ENCODE measurements around the gene CIT.

Gene CIT

DNA sequence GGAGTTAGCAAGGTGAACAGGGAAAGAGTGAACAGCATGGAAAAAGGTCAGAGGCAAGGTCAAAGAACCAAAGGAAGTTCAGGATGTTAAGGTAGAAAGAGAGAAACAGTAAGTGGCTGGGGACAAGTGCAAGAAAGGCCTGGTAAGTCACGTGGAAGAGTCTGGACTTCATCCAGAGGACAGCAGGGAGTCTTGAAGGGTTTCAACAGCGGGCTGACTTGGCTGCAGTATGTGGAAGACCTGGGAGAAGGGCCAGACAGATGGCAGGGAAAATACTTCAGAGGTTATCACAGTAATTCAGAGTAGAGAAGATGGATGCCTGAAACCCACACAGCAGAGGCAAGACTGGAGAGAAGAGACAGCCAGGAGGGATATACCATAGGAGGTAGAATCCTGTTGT, 34.0 kb downstream of the CIT start:
- no peak for DNase-seq

GRCh38 chr12:119842380-119842779, 34.7 kb downstream of the CIT start:
- no peak for DNase-seq

- no peak for DNase-seq
Measured at GRCh38 chr12:119841433-119842210, 35.5 kb downstream of the CIT start.

DNA sequence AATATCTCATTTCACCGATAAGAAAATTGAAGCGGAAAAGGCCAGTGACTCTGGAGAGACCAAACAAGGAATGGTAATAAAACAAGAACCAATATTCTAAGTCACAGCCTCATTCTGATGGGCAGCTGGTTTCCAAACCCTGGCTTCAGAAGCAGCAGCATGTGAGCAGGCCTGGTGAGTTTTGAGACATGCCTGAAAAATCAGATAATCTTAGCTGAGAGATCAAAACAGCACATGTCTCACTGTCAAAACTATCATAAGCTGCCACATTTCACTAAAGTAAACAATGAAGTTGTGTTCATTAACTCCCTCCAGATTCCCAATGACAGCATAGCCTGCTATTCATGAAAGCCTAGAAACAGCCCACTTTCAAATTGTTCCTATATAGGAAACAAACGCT, 36.5 kb downstream of the CIT start:
- no peak for DNase-seq

DNA sequence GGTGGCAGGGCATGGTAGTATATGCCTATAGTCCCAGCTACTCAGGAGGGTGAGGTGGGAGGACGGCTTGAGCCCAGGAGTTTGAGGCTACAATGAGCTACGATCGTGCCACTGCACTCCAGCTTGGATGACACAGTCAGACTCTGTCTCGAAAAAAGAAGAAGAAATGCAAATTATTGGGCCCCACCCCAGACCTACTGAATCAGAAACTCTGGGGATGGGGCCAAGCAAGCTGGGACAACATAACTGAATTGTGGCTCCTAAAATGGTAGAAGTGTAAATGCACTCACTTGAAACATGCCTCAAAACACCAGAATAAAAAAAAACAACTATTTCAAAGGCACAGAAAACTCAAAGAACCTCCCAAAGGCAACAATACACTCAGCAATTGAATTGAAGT, 37.0 kb downstream of the CIT start:
- no peak for DNase-seq

DNA sequence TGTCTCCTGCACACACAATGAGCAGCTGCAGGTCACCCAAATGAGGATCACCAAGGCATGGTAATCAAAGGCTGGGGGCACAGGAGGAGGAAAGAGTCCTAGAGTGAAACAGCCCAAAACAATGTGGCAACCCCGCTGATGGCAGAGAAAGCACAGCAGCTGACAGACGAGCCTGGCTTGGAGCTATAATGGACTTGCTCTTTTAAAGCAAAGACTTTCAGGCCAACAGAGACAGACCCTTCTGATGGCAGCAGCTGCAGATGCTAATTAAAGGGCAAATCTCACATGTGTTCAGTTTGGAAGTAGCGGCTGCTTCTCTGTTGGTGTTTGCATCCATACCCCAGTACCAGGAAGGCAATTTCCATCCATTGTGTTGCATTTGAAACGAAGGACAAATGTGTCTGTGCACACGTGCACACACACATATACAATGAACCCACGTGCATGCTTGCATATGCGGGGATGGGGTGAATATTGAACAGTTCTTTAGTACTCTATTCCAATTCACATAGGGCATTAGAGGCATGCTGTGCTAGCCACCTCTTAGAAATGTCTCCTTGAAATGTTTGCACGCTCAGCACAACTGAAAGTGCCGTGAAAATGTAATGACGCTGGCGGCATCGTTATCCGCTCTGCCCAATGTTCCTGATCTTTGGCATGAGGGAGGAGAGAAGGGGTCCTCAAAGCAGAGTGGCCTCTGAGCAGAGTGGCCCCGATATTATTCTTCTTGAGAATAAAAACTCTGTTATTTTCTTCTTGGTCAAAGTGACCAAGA, 38.1 kb downstream of the CIT start:
- no peak for DNase-seq

DNA sequence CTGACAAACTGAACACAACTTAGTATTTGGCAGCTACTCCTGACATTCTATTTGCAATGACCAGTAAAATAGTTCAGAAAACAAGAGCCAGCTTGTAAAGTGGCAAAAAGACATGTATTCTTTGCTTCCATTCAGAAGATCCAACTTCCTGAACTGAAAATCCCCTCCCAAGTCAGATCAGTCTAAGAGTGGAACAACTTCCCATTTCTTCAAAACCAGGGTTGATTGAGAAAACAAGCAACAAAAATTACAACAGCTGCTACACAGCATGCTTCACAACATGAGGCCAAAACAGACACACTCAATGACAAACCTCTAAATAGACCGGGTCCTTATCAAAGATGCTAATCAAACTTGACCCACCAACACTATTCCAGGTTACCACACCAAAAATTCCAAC, 40.3 kb downstream of the CIT start:
- DNase-seq = no peak

DNA sequence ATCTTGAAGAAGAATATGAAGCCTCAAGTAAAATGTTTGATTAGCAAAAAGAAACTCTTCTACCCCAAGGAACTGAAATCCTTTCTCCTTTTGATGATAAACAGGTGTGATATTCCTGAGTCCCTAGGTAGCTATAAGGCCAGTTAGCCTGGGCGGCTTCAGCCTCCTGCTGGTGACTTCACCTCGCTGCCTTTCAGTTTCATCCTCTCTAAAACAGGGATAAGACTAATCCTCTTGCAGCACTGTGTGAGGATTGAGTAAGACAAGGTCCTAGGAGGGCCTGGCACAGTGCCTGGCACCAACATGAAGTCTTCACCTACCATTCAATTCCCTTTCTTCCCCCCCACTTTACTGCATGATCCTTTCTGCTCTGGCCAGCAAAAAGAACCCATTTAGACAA, 42.1 kb downstream of the CIT start:
- no peak for DNase-seq

GRCh38 chr12:119829439-119829838, 47.7 kb downstream of the CIT start:
- no peak for DNase-seq

DNA sequence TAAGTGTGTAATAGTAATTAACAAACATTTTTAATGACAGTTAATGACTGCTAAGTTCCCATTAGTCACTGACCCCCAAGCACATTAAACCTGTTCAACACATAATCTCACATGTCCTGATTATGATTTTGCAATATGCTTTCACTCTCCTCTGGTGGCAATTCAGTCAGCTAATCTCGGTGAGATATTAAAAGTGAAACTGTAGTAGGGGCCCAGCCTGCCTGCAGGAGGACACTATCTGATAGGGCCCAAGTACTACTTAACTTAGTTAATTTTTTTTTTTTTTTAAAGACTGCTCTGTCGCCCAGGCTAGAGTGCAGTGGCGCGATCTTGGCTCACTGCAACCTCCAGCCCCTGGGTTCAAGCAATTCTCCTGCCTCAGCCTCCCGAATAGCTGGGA, 48.8 kb downstream of the CIT start:
- DNase-seq = no peak

- no peak for DNase-seq
Measured at GRCh38 chr12:119827760-119828159, 49.4 kb downstream of the CIT start.

GRCh38 chr12:119826661-119827445, 50.3 kb downstream of the CIT start:
- DNase-seq = no peak

DNA sequence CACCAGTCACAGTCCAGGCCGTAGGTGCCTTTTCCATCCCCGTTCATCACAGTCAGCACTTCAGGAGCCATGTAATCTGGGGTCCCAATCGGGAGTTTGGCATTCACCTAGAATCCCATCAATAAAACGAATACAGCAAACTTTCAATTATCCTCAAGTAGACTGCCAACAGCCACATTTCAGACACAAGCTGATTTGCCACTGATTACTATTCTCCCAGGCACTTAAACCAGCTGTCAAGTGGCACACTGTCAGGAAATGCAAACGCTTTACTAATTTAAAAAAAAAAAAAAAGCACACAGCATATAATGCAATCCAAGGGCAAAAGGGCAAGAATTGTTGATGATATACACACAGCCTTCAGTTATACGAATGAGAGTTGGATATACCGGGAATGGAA, 51.9 kb downstream of the CIT start:
- no peak for DNase-seq

DNA sequence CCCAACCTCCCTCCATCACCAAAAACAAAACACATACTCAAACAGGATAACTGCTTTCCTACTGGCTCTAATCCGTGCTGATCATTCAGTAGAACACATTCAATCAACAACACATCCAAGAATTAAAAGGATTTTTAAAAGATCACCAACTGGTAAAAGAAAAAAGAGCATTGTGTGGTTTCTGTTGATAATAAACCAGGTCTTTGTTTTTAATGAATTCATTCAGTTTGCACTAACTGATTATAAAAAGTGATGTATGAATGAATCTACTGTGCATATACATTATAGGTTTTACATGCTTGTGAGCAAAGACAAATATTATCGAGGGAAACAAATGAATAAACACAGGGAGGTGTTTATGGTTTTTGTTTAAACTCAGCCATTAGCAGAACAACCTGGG, 55.1 kb downstream of the CIT start:
- no peak for DNase-seq

GRCh38 chr12:119819322-119819721, 57.8 kb downstream of the CIT start:
- DNase-seq = no peak

DNA sequence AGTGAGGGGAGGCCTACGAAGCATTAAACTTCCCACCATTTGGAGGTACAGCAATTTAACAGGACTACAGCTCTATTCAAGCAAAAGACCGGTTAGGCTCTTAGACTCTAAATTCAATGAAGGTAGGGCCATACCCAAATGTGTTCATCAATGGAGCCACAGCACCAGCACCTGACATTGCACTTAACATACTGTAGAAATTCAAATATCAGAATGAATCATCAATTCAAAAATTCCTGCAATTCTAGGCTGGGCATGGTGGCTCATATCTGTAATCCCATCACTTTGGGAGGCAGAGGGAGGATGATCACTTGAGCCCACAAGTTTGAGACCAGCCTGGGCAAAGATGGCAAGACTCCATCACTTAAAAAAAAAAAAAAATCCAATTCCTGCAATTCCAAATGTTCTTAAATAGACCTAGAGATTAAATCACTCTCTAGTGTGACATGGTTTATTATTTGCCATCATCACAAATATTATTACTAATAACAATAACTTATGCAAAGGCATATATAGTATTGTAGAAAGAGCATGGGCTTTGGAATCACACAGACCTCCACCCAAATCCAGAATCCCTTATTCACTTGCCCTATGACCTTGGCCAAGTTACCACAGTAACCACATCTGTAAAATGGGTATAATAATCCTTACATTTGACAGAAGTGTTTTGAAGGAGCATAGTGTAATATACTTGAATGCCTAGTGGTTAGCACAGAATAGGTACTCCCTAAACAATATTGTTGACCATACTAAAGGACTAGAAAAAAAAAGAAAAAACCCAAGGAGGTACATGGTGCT, 59.4 kb downstream of the CIT start:
- DNase-seq = no peak

DNA sequence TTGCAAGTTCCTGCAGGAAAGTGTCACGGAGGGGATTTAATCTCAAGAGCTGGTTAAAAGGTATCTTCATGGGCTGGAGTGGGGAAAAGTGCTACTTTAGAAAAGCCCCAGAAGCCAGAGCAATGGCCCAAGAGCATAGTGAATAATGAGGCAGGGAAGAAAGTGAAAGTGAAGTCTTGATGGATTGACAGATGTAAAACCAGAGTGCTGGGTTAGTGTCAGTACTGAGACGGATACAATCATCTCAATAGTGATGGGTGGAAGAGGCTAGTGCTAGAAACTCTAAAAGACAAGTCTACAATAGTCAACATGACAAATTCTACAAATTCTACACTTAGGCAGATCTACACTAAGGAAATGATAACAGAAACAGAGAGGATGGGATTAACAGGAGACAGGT, 68.1 kb downstream of the CIT start:
- DNase-seq = no peak

- DNase-seq = no peak
Measured at GRCh38 chr12:119808441-119808840, 68.7 kb downstream of the CIT start.

DNA sequence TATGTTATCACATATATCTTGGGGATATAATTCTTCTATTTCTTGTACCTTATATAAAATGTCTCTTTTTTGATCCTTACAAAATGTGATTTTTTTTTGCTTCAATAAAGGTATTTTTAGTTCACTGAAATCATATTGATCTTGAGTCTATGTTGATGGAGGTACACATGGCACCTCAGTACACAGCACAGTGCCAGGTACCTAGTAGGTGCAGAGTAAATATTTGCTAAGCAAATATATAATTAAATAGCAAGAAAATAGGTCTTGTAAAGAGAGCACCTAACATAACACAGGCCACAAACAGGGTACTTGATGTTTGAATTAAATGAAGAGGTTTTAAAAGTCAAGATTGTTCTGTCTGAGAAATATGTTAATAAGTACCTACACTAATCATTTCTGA, 69.7 kb downstream of the CIT start:
- no peak for DNase-seq

- DNase-seq = no peak
Measured at GRCh38 chr12:119804011-119804641, 73.0 kb downstream of the CIT start.

GRCh38 chr12:119803381-119803791, 73.7 kb downstream of the CIT start:
- DNase-seq = no peak

DNA sequence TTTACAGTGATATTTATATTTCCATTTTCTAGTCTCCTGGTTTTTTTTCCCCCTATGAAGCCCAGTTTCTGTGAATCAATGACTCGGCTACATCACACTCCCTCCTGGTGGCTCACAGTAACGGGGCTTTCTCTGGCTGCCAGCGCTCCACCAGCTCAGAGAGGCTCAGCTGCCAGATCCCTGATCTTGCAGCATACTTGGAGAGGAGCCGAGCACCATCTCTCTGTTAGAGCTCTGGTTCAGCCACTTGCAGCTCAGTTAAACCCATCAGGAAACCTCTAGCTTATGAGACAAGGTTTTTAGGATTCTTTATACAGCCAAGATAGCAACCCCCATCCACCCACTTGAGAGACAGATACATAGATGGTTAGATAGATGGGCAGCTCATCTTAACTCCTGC, 74.6 kb downstream of the CIT start:
- no peak for DNase-seq

Measured in effector CD4-positive, alpha-beta T cell (primary cell).